Activated naive CD4-positive, alpha-beta T cell treated with anti-CD3 and anti-CD28 coated beads, Interleukin-2, amount 10 ng/mL, durations not matched to agents 7 days and 5 days (primary cell): ENCODE data around the gene EEF2K.

ENCODE experiments used
- CTCF ChIA-PET: fragments of 350-600 bp; sonication (Branson Sonifier 250); formaldehyde crosslinking; loops from one replicate; lab custom pipeline; 2021; ENCODE audit warnings: antibody characterized with exemption; lab: Charles Lee
- DNase-seq: peaks from one replicate; pipeline ENCODE4 v3.0.0-alpha.2; 2020
- H3K27ac Mint-ChIP-seq: one replicate; pipeline ENCODE4 v1.8.0; 2021; ENCODE audit warnings: mild to moderate bottlenecking, moderate library complexity, mixed read lengths
- H3K27me3 Mint-ChIP-seq: one replicate; pipeline ENCODE4 v1.8.0; 2021; ENCODE audit warnings: mild to moderate bottlenecking, mixed read lengths
- H3K36me3 Mint-ChIP-seq: one replicate; pipeline ENCODE4 v1.8.0; 2021; ENCODE audit warnings: mixed read lengths
- H3K4me1 Mint-ChIP-seq: one replicate; pipeline ENCODE4 v1.8.0; 2021; ENCODE audit warnings: mixed read lengths
- H3K4me3 Mint-ChIP-seq: one replicate; pipeline ENCODE4 v1.8.0; 2021; ENCODE audit warnings: mild to moderate bottlenecking, moderate library complexity, mixed read lengths
- H3K9me3 Mint-ChIP-seq: one replicate; pipeline ENCODE4 v1.8.0; 2021; ENCODE audit warnings: mixed read lengths

Gene EEF2K

GRCh38 chr16:22320572-22321339 lies 114.7 kb downstream of the EEF2K start:
- Mint-ChIP-seq H3K4me1 (peaks cover 4% of the 10 kb centered on the region), H3K4me3 (no peak overlapping the region), H3K36me3 (peaks cover 33% of the 10 kb centered on the region), H3K27me3 (no peaks in the 10 kb centered on the region), H3K9me3 (no peaks in the 10 kb centered on the region), H3K27ac (no peak overlapping the region)
- CTCF ChIA-PET: interaction anchor here (0.5 to 2.3 kb wide), 14 partner anchors 9 to 1181 kb away, joined by 3 to 7 read pairs (median 4); no protein-coding TSS in a partner anchor
- DNase-seq: peak; percentile 7

- peak; percentile 82 for DNase-seq
- no peaks in the 10 kb centered on the region for H3K27me3 Mint-ChIP-seq
- H3K9me3 Mint-ChIP-seq: no peaks in the 10 kb centered on the region
- CTCF ChIA-PET: interaction anchor here (0.5 to 2.3 kb wide), 12 partner anchors 8 to 1182 kb away, joined by 3 to 7 read pairs (median 4); no protein-coding TSS in a partner anchor
- peaks cover 4% of the 10 kb centered on the region for H3K4me1 Mint-ChIP-seq
- H3K36me3 Mint-ChIP-seq: peaks cover 30% of the 10 kb centered on the region
- no peak overlapping the region for H3K4me3 Mint-ChIP-seq
- peak overlapping the region; percentile 31 for H3K27ac Mint-ChIP-seq
Measured at GRCh38 chr16:22321340-22322001, 115.4 kb downstream of the EEF2K start.

- H3K27ac Mint-ChIP-seq: peak overlapping the region; percentile 69
- no peak overlapping the region for H3K4me3 Mint-ChIP-seq
- no peaks in the 10 kb centered on the region for H3K9me3 Mint-ChIP-seq
- no peaks in the 10 kb centered on the region for H3K27me3 Mint-ChIP-seq
- CTCF ChIA-PET: interaction anchor here (1.4 to 1.6 kb wide), 2 partner anchors 51 to 1163 kb away, joined by 3 to 5 read pairs; no protein-coding TSS in a partner anchor
- peaks cover 4% of the 10 kb centered on the region for H3K4me1 Mint-ChIP-seq
- DNase-seq: no peak
- H3K36me3 Mint-ChIP-seq: peaks cover 32% of the 10 kb centered on the region
Measured at GRCh38 chr16:22322021-22322471, 116.0 kb downstream of the EEF2K start.

- DNase-seq: no peak
- Mint-ChIP-seq H3K9me3 (no peaks in the 10 kb centered on the region), H3K4me3 (no peak overlapping the region), H3K36me3 (peaks cover 31% of the 10 kb centered on the region), H3K4me1 (peaks cover 4% of the 10 kb centered on the region), H3K27ac (peak overlapping the region; percentile 69), H3K27me3 (no peaks in the 10 kb centered on the region)
- CTCF ChIA-PET: interaction anchor here (0.6 to 1.0 kb wide), 2 partner anchors 25 to 1021 kb away, joined by 3 read pairs; no protein-coding TSS in a partner anchor
Measured at GRCh38 chr16:22322741-22323140, 116.7 kb downstream of the EEF2K start.

- no peak for DNase-seq
- CTCF ChIA-PET: interaction anchor here (0.5 to 1.0 kb wide), 3 partner anchors 26 to 1021 kb away, joined by 3 read pairs; no protein-coding TSS in a partner anchor
- H3K27ac Mint-ChIP-seq: peak overlapping the region; percentile 64
- H3K4me3 Mint-ChIP-seq: no peak overlapping the region
- H3K27me3 Mint-ChIP-seq: no peaks in the 10 kb centered on the region
- no peaks in the 10 kb centered on the region for H3K9me3 Mint-ChIP-seq
- peaks cover 35% of the 10 kb centered on the region for H3K36me3 Mint-ChIP-seq
- H3K4me1 Mint-ChIP-seq: peaks cover 4% of the 10 kb centered on the region
Measured at GRCh38 chr16:22323173-22323958, 117.3 kb downstream of the EEF2K start.

GRCh38 chr16:22323959-22324786 lies 118.1 kb downstream of the EEF2K start:
- Mint-ChIP-seq H3K27me3 (no peaks in the 10 kb centered on the region), H3K27ac (peak overlapping the region; percentile 70), H3K4me1 (peaks cover 4% of the 10 kb centered on the region), H3K36me3 (peaks cover 35% of the 10 kb centered on the region), H3K4me3 (no peak overlapping the region), H3K9me3 (no peaks in the 10 kb centered on the region)
- CTCF ChIA-PET: interaction anchor here (0.5 kb wide), 1 partner anchor 41 kb away, joined by 3 read pairs; no protein-coding TSS in a partner anchor
- no peak for DNase-seq

GRCh38 chr16:22324787-22325597 lies 118.9 kb downstream of the EEF2K start:
- CTCF ChIA-PET: interaction anchor here (0.6 kb wide), 1 partner anchor 48 kb away, joined by 3 read pairs; no protein-coding TSS in a partner anchor
- DNase-seq: no peak
- H3K27me3 Mint-ChIP-seq: no peaks in the 10 kb centered on the region
- peaks cover 36% of the 10 kb centered on the region for H3K36me3 Mint-ChIP-seq
- peak overlapping the region; percentile 70 for H3K27ac Mint-ChIP-seq
- H3K4me3 Mint-ChIP-seq: no peak overlapping the region
- H3K9me3 Mint-ChIP-seq: no peaks in the 10 kb centered on the region
- peaks cover 4% of the 10 kb centered on the region for H3K4me1 Mint-ChIP-seq

- Mint-ChIP-seq H3K27me3 (no peaks in the 10 kb centered on the region), H3K4me3 (no peak overlapping the region), H3K36me3 (peaks cover 38% of the 10 kb centered on the region), H3K4me1 (peaks cover 9% of the 10 kb centered on the region), H3K27ac (no peak overlapping the region), H3K9me3 (no peaks in the 10 kb centered on the region)
- DNase-seq: no peak
- CTCF ChIA-PET: no interaction called here
Measured at GRCh38 chr16:22325598-22326368, 119.7 kb downstream of the EEF2K start.

GRCh38 chr16:22326369-22326652 lies 120.2 kb downstream of the EEF2K start:
- no peak overlapping the region for H3K4me3 Mint-ChIP-seq
- CTCF ChIA-PET: no interaction called here
- H3K27ac Mint-ChIP-seq: no peak overlapping the region
- peaks cover 6% of the 10 kb centered on the region for H3K4me1 Mint-ChIP-seq
- H3K36me3 Mint-ChIP-seq: peaks cover 35% of the 10 kb centered on the region
- no peaks in the 10 kb centered on the region for H3K27me3 Mint-ChIP-seq
- DNase-seq: no peak
- no peaks in the 10 kb centered on the region for H3K9me3 Mint-ChIP-seq

GRCh38 chr16:22326771-22327445 lies 120.8 kb downstream of the EEF2K start:
- H3K27ac Mint-ChIP-seq: no peak overlapping the region
- no peak overlapping the region for H3K4me3 Mint-ChIP-seq
- H3K36me3 Mint-ChIP-seq: peaks cover 40% of the 10 kb centered on the region

GRCh38 chr16:22327446-22327775 lies 121.3 kb downstream of the EEF2K start:
- Mint-ChIP-seq H3K9me3 (no peaks in the 10 kb centered on the region), H3K27me3 (no peaks in the 10 kb centered on the region), H3K36me3 (peaks cover 43% of the 10 kb centered on the region), H3K4me1 (peaks cover 5% of the 10 kb centered on the region), H3K27ac (no peak overlapping the region), H3K4me3 (no peak overlapping the region)
- CTCF ChIA-PET: interaction anchor here (1.1 kb wide), 1 partner anchor 27 kb away, joined by 4 read pairs; no protein-coding TSS in a partner anchor
- DNase-seq: no peak

More at GRCh38 chr16:22326771-22327445, 120.8 kb downstream of the EEF2K start:
- peaks cover 5% of the 10 kb centered on the region for H3K4me1 Mint-ChIP-seq
- no peaks in the 10 kb centered on the region for H3K27me3 Mint-ChIP-seq
- no peaks in the 10 kb centered on the region for H3K9me3 Mint-ChIP-seq
- CTCF ChIA-PET: no interaction called here
- no peak for DNase-seq
